HepG2 (cell line): ENCODE results near the gene HS2ST1. TPM values are rescaled to one million over a fixed set of nuclear protein-coding genes. Genes with fewer than 3 reads are reported as not detected.
A peak's percentile ranks its signal among the peaks of the same experiment; 100 is the strongest.

ENCODE experiments used
- EZH2 ChIP-seq: conservative IDR thresholded peaks from 2 replicates; pipeline ENCODE4 v1.6.1; 2012; ENCODE audit warnings: mild to moderate bottlenecking, low read depth, low read length, moderate library complexity
- KAT8 ChIP-seq: IDR thresholded peaks from 2 replicates; pipeline ENCODE4 v1.6.1; 2016; ENCODE audit warnings: missing genetic modification reagents, missing compliant biosample characterization
- NR2F6 ChIP-seq, 2 experiments: IDR thresholded peaks; 2 replicates each; pipeline ENCODE4 v1.6.1; 2016; ENCODE audit warnings: antibody characterized with exemption in 1 of 2, mild to moderate bottlenecking in 1 of 2
- RBAK ChIP-seq: sonication (generic); formaldehyde crosslinking; IDR thresholded peaks from 2 replicates; pipeline ENCODE4 v1.5.1; 2020; ENCODE audit warnings: mild to moderate bottlenecking, missing genetic modification reagents
- SCMH1 ChIP-seq: sonication (generic); formaldehyde crosslinking; IDR thresholded peaks from 2 replicates; pipeline ENCODE4 v1.9.0; 2021; ENCODE audit warnings: missing genetic modification reagents, mild to moderate bottlenecking, borderline replicate concordance
- SP1 ChIP-seq, 2 experiments: fragments of 450-650 bp in 1 of 2; sonication (generic) in 1 of 2; formaldehyde crosslinking in 1 of 2; IDR thresholded peaks; 2 replicates each; pipeline versions ENCODE4 v1.4.0 to v1.6.1; 2016 to 2020; ENCODE audit warnings: missing genetic modification reagents in 1 of 2
- SUZ12 ChIP-seq: fragments of 150-350 bp; IDR thresholded peaks from 2 replicates; pipeline ENCODE4 v1.6.1; 2014; ENCODE audit warnings: low read depth, low read length
- TAF1 ChIP-seq: sonication (generic); formaldehyde crosslinking; IDR thresholded peaks from 2 replicates; pipeline ENCODE4 v1.4.0; 2020; ENCODE audit warnings: missing genetic modification reagents
- TP53 ChIP-seq: sonication (generic); formaldehyde crosslinking; conservative IDR thresholded peaks from 2 replicates; pipeline ENCODE4 v1.4.0; 2020; ENCODE audit warnings: missing genetic modification reagents
- ZNF138 ChIP-seq: sonication (generic); formaldehyde crosslinking; IDR thresholded peaks from 2 replicates; pipeline ENCODE4 v1.5.0; 2020; ENCODE audit warnings: mild to moderate bottlenecking, low read depth, missing genetic modification reagents
- ZNF256 ChIP-seq: sonication (generic); formaldehyde crosslinking; conservative IDR thresholded peaks from 2 replicates; pipeline ENCODE4 v1.4.0; 2020; ENCODE audit warnings: missing genetic modification reagents
- ZNF274 ChIP-seq: sonication (generic); formaldehyde crosslinking; IDR thresholded peaks from 2 replicates; pipeline ENCODE4 v1.5.1; 2020; ENCODE audit warnings: mild to moderate bottlenecking, missing genetic modification reagents
- ZNF343 ChIP-seq: sonication (generic); formaldehyde crosslinking; IDR thresholded peaks from 2 replicates; pipeline ENCODE4 v1.4.0; 2020; ENCODE audit warnings: mild to moderate bottlenecking, missing genetic modification reagents
- ZNF501 ChIP-seq: sonication (generic); formaldehyde crosslinking; IDR thresholded peaks from 2 replicates; pipeline ENCODE4 v1.5.1; 2020; ENCODE audit warnings: mild to moderate bottlenecking, moderate library complexity, missing genetic modification reagents
- ZNF549 ChIP-seq: sonication (generic); formaldehyde crosslinking; IDR thresholded peaks from 2 replicates; pipeline ENCODE4 v1.5.0; 2020; ENCODE audit warnings: missing genetic modification reagents
- ZNF816 ChIP-seq: sonication (generic); formaldehyde crosslinking; IDR thresholded peaks from 2 replicates; pipeline ENCODE4 v1.8.0; 2022; ENCODE audit warnings: missing genetic modification reagents, mild to moderate bottlenecking, borderline replicate concordance
- ZSCAN20 ChIP-seq: sonication (generic); formaldehyde crosslinking; IDR thresholded peaks from 2 replicates; pipeline ENCODE4 v1.4.0; 2020; ENCODE audit warnings: missing genetic modification reagents, mild to moderate bottlenecking, borderline replicate concordance
- polyA plus RNA-seq, 8 experiments: library from polyadenylated mRNA; depleted of rRNA in 3 of 8; stranded (reverse) in 7 of 8; unstranded in 1 of 8; fragments of >200 nt; fragmentation: Illumina TruSeq in 4 of 8; extraction: Trizol in 4 of 8; gene quantifications; 2 replicates each; pipeline versions ENCODE4 v1.2.1 to v1.2.3, GENCODE V29; 2011 to 2016; ENCODE audit warnings: low read depth in 4 of 8, missing spikeins in 1 of 8, mixed read lengths in 1 of 8; ENCODE audit not compliant: insufficient read depth in 1 of 8
- total RNA-seq, 5 experiments: library from RNA; depleted of rRNA; stranded (reverse); fragments of >200 nt; fragmentation: Illumina TruSeq; extraction: Trizol; gene quantifications; 2 replicates each; pipeline ENCODE4 v1.2.3, GENCODE V29; 2016; ENCODE audit warnings: low read depth in 1 of 5
- TF ChIP-seq, protein P1 (sequence below): sonication (generic); formaldehyde crosslinking; IDR thresholded peaks from 2 replicates; pipeline ENCODE4 v1.4.0; 2020; ENCODE audit warnings: missing genetic modification reagents
- TF ChIP-seq, protein P2 (sequence below): sonication (generic); formaldehyde crosslinking; IDR thresholded peaks from 2 replicates; pipeline ENCODE4 v1.4.0; 2020; ENCODE audit warnings: missing genetic modification reagents
- TF ChIP-seq, protein P3 (sequence below): sonication (generic); formaldehyde crosslinking; conservative IDR thresholded peaks from 2 replicates; pipeline ENCODE4 v1.4.0; 2020; ENCODE audit warnings: mild to moderate bottlenecking, missing genetic modification reagents, moderate library complexity

The HS2ST1 gene
- total and polyA plus RNA-seq, 2 of the 13 experiments (the other 11 are each of a cell fraction or from before 2014, with no cell fraction given) = 22.1 to 58.7 TPM

DNA sequence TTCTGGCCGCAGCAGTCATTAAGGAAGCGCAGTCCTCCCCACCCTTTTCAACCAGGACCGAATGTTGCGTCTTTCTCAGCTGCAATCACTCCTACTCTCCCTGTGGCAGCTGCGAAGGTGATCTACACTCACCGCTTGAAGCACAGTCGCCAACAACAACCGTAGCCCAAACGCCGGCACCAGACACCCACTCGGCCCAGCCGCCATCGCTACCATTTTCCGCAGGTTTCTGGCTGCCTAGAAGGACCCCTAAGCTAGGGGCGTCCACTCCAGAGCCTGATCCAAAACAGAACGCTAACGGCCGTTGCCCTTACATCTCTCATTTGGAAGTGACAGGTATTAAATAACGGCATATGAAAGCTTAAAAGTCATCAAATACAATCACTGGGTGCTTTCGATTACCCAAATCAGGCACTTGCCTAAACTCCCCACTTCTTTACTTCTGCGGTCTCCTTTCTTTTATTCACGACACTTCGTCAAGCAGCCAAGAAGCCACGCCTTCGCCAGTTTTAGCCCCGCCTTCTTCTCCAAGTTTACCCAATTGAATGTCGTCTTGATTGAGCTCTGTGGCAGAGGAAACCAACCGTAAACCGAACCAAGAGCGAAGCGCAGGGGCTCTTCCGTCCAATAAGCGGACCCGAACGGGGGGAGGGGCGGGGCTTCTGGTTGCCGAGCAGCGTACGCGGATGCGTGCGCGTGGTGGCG, 387 bp upstream of the HS2ST1 start, which contains the start of gene SELENOF (continued):
- TF ChIP-seq, protein P1, sequence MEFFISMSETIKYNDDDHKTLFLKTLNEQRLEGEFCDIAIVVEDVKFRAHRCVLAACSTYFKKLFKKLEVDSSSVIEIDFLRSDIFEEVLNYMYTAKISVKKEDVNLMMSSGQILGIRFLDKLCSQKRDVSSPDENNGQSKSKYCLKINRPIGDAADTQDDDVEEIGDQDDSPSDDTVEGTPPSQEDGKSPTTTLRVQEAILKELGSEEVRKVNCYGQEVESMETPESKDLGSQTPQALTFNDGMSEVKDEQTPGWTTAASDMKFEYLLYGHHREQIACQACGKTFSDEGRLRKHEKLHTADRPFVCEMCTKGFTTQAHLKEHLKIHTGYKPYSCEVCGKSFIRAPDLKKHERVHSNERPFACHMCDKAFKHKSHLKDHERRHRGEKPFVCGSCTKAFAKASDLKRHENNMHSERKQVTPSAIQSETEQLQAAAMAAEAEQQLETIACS (CRISPR knock-in tag) = no peak
- TF ChIP-seq ZSCAN20 (CRISPR knock-in tag) = no peak
- no peak for TF ChIP-seq SUZ12
- peak; percentile 27; the same call in 1 of the 2 replicates for TF ChIP-seq ZNF343 (CRISPR knock-in tag)
- no peak for TF ChIP-seq ZNF138 (CRISPR knock-in tag)
- TF ChIP-seq, protein P2, sequence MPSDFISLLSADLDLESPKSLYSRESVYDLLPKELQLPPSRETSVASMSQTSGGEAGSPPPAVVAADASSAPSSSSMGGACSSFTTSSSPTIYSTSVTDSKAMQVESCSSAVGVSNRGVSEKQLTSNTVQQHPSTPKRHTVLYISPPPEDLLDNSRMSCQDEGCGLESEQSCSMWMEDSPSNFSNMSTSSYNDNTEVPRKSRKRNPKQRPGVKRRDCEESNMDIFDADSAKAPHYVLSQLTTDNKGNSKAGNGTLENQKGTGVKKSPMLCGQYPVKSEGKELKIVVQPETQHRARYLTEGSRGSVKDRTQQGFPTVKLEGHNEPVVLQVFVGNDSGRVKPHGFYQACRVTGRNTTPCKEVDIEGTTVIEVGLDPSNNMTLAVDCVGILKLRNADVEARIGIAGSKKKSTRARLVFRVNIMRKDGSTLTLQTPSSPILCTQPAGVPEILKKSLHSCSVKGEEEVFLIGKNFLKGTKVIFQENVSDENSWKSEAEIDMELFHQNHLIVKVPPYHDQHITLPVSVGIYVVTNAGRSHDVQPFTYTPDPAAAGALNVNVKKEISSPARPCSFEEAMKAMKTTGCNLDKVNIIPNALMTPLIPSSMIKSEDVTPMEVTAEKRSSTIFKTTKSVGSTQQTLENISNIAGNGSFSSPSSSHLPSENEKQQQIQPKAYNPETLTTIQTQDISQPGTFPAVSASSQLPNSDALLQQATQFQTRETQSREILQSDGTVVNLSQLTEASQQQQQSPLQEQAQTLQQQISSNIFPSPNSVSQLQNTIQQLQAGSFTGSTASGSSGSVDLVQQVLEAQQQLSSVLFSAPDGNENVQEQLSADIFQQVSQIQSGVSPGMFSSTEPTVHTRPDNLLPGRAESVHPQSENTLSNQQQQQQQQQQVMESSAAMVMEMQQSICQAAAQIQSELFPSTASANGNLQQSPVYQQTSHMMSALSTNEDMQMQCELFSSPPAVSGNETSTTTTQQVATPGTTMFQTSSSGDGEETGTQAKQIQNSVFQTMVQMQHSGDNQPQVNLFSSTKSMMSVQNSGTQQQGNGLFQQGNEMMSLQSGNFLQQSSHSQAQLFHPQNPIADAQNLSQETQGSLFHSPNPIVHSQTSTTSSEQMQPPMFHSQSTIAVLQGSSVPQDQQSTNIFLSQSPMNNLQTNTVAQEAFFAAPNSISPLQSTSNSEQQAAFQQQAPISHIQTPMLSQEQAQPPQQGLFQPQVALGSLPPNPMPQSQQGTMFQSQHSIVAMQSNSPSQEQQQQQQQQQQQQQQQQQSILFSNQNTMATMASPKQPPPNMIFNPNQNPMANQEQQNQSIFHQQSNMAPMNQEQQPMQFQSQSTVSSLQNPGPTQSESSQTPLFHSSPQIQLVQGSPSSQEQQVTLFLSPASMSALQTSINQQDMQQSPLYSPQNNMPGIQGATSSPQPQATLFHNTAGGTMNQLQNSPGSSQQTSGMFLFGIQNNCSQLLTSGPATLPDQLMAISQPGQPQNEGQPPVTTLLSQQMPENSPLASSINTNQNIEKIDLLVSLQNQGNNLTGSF = no peak
- TF ChIP-seq, protein P3, sequence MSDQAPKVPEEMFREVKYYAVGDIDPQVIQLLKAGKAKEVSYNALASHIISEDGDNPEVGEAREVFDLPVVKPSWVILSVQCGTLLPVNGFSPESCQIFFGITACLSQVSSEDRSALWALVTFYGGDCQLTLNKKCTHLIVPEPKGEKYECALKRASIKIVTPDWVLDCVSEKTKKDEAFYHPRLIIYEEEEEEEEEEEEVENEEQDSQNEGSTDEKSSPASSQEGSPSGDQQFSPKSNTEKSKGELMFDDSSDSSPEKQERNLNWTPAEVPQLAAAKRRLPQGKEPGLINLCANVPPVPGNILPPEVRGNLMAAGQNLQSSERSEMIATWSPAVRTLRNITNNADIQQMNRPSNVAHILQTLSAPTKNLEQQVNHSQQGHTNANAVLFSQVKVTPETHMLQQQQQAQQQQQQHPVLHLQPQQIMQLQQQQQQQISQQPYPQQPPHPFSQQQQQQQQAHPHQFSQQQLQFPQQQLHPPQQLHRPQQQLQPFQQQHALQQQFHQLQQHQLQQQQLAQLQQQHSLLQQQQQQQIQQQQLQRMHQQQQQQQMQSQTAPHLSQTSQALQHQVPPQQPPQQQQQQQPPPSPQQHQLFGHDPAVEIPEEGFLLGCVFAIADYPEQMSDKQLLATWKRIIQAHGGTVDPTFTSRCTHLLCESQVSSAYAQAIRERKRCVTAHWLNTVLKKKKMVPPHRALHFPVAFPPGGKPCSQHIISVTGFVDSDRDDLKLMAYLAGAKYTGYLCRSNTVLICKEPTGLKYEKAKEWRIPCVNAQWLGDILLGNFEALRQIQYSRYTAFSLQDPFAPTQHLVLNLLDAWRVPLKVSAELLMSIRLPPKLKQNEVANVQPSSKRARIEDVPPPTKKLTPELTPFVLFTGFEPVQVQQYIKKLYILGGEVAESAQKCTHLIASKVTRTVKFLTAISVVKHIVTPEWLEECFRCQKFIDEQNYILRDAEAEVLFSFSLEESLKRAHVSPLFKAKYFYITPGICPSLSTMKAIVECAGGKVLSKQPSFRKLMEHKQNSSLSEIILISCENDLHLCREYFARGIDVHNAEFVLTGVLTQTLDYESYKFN (CRISPR knock-in tag) = no peak
- TF ChIP-seq SP1 (IDR thresholded peaks at IDR 0.05) = no peak
- TF ChIP-seq SP1 (CRISPR knock-in tag; IDR thresholded peaks at IDR 0.05) = peak; percentile 19; the same call in 1 of the 2 replicates
- peak; percentile 79 for TF ChIP-seq TAF1 (CRISPR knock-in tag)
- TF ChIP-seq KAT8 (CRISPR knock-in tag) = peak; percentile 67; the same call in 1 of the 2 replicates
- TF ChIP-seq ZNF274 (CRISPR knock-in tag) = 0 out of 2 replicates have a peak, but pooled peaks have one; percentile 34
- TF ChIP-seq ZNF256 = peak; percentile 62; the same call in 1 of the 2 replicates
- no peak for TF ChIP-seq RBAK (CRISPR knock-in tag)
- peak; percentile 63; the same call in 1 of the 2 replicates for TF ChIP-seq ZNF501 (CRISPR knock-in tag)
- TF ChIP-seq TP53 = no peak; the same call in 1 of the 2 replicates
- TF ChIP-seq NR2F6 (IDR thresholded peaks at IDR 0.05) = no peak
- TF ChIP-seq NR2F6 (CRISPR knock-in tag; IDR thresholded peaks at IDR 0.05) = no peak; the same call in 1 of the 2 replicates
- no peak; the same call in 1 of the 2 replicates for TF ChIP-seq ZNF816 (CRISPR knock-in tag)
- TF ChIP-seq SCMH1 = no peak
- no peak for TF ChIP-seq ZNF549
- no peak for TF ChIP-seq EZH2
